D341Med (cell line): Measurements from ENCODE around the gene PPM1F.

Experiments used
- DNase-seq: peaks from one replicate; pipeline ENCODE4 v3.0.0; 2012; ENCODE audit warnings: low spot score

The PPM1F gene, protein sequence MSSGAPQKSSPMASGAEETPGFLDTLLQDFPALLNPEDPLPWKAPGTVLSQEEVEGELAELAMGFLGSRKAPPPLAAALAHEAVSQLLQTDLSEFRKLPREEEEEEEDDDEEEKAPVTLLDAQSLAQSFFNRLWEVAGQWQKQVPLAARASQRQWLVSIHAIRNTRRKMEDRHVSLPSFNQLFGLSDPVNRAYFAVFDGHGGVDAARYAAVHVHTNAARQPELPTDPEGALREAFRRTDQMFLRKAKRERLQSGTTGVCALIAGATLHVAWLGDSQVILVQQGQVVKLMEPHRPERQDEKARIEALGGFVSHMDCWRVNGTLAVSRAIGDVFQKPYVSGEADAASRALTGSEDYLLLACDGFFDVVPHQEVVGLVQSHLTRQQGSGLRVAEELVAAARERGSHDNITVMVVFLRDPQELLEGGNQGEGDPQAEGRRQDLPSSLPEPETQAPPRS

DNA sequence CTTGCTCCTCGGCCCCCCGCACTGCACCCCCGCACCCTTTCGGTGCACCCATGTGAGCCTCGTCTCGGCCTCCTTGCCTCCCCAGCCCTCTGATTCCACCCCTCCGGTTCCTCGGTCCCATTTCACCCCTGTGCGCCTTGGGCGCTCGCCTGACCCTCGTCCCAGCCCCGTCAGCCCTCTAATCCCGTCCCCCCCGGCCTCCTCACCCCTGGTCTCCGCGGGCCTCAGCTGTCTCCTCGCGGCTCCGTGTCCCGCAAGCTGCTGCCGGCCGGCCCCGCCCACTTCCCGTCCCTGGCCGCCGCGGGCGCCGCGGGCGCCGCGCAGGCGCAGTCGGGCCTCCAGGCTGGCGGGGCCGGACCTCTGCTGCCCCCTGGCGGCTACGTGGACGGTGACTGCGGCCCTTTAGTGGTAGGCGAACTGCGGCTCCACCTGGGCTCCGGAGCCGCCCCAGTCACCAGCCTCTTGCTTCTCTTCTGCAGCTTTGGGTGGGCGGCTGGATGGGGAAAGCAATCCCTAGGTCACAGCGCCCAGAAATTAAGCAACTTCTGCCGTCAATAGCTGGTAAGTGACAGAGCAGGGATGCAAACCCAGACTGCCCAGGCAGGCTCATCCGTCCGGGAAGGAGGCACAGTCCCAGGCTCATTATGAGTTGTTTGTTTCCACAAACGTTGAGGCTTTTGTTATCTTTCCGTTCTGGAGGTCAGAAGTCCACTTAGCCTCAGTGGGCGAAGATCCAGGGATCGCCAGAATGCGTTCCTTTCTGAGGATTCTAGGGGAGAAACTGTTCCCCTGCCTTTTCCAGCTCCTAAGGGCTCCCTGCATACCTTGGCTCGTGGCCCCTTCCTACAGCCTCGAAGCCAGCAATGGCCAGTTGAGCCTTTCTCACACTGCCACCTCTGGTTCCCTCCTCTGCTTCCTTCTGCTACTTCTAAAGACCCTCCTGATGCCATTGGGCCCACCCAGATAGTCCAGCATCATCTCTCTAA lies at the start of gene PPM1F:
TSS of gene PPM1F (minus strand) at position 263 of the 986 bp plus-strand sequence. CDS start 6,800 bp downstream, outside the sequence.
- DNase-seq, result peak; percentile 100

DNA sequence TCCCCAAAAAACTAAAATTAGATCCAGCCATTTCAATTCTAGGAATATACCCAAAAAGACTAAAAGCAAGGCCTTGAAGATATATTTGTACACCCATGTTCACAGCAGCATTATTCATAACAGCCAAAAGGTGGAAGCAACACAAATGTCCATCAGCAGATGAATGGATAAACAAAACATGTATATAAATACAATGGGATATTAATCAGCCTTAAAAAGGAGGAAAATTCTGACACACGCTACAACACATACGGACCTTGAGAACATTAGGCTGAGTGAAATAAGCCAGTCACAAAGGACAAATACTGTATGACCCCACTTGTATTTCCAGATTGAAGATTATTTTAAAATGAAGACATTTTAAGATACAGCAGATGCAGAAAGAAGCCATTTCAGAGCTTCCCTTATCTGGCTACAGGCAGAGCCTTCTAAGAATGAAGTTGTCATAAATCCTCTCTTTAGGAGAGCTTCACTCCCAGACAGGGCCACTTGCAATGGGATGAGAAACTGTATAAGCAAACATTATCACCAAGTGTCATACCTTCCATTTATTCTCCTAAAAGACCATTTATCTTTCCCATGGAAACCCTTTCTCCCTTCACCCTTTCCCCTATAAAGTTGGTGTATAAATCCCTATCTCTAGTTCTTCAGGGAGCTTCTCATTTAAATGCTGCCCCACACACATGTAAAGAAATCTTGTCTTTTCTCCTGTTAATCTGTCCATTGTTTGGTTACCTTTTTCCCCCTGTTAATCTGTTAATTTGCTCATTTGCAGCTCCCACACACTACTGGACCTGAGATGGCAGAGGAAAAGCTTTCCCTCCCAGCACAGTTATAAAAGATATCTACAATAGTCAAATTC lies 49.2 kb upstream of the PPM1F start:
- no peak for DNase-seq

DNA sequence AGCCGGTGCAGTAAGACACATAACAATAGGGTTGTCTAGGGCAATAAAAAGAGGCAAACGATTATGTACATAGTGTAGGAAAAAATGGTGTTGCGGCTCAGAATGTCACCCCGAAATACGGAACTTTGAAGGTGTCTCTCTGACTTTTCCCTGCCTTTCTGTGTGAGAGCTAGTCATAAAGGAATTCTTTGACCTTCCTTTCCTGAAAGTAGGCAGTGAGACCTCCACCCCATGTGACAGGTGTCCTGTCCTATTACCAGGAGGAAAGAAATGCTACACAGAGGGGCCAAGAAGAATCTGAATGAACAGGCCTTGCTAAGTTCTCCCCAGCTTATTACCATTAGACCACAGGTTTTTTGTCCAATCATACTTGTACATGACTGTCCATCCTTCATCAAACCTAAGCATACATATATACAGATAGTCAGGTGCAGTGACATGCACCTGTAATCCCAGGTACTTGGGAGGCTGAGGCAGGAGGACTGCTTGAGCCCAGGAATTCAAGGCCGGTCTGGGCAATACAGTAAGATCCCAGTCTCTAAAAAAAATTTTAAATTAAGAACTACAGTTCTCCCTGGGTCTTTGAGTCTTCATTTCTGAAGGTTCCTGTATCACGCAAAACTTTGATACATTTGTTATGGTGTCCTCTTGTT lies 46.1 kb upstream of the PPM1F start:
- no peak for DNase-seq

DNA sequence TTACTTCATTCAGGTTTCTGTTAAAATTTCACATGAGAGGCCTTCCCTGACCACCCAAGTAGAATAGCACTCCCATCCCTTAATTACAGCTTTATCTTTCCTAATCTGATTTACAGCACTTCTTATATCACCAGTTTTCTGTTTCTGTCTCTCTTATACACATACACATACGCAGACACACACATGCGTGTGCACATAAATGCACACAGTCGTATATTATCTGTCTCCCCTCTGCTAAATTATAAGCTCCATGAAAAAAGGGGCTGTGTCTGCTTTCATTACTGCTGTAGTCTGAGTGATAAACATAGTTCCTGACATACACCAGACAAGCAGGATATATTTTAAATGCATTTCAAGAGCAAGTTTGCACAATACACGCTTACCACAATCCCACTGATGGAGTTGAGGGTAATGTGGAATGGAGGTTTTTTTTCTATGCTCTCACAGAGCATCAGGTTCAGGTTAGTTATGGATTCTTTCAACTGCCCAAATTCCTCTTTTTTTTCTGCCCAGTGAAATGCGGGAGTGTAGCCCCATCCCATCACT lies 43.6 kb upstream of the PPM1F start:
- no peak for DNase-seq

GRCh38 chr22:21995660-21996059 lies 43.0 kb upstream of the PPM1F start:
- no peak for DNase-seq

DNA sequence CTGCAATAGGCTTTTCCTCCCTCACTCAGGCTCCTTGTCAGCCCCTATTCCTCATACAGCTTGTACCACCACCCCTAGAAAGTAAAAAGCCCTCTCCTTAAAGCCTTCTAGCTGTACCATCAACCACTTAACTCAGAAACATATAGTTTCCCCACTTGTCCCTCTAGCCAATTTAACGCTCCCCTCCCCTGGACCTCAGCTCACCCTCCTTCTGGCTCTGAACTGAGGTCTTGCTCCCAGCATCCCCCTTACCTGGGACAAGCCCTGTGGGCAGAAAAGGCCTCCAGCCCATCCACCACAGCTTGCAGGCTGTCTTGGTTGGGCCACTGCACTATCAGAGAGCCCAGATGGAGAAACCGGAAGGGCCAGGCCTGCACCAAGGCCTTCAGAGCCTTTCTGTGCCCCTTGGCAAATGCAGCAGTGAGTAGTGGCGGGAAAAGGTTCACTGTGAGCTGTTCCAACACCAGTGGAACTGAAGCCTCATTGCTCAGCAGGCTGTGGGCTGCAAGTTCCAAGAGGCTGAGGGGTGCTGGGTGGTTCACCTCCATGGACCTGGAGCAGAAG lies 42.3 kb upstream of the PPM1F start:
- no peak for DNase-seq

DNA sequence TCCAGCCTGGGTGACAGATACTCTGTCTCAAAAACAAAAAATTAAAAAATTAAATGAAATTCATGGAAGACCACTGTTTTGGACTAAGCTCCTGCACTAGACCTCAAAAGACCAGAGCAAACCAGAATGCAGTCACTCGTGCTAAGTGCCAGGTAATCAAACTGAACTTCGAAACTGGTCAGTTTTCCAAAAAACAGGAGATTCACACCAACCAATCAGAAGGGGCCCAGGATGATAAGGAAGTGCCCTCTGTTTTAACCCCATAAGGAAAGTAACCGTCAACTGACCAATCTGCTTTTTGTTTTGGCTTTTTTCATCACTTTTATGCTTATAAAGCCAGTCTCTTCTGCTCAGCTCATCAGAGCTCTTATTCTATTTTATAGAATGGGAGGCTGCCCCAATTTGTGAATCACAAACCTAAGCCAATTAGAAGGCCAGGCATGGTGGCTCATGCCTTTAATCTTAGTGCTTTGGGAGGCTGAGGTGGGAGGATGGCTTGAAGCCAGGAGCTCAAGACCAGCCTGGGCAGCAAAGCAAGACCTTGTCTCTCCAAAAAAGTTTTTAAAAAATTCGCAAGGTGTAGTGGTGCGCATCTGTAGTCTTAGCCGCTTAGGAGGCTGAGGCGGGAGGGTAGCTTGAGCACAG lies 40.1 kb upstream of the PPM1F start:
- no peak for DNase-seq

DNA sequence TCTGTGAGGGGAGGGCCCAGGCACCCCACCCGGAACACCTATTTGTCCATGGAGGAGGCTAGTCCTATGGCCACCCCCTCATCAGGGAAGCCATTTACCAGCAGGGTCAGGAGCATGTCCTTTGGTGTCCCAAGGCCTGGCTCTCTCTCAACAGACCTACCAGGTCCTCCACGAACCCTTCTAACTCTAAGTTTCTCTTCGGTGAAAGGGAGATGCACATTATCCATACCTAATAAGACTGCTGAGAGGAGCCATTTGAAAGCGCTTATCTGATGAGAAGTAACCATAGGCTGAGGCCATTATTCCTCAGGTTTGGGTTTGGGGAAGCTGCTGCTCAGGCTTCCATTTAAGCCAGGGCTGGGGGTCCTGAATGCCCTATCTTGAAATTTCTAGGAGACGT lies 39.1 kb upstream of the PPM1F start:
- DNase-seq, result no peak

DNA sequence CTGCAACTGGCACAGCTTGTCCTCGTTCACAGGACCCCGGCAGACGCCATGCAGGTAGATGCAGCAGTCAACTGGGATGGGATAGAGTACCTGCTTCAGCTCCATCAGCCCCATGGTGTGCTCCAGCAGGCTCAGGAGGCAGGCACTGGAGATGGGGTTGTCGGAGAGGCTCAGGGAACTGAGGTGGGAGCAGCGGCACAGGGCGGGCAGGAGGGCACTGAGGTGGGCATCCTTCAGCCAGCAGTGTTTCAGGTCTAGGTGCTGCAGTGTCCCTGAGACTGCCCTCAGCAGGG lies 38.6 kb upstream of the PPM1F start:
- DNase-seq, result no peak

DNA sequence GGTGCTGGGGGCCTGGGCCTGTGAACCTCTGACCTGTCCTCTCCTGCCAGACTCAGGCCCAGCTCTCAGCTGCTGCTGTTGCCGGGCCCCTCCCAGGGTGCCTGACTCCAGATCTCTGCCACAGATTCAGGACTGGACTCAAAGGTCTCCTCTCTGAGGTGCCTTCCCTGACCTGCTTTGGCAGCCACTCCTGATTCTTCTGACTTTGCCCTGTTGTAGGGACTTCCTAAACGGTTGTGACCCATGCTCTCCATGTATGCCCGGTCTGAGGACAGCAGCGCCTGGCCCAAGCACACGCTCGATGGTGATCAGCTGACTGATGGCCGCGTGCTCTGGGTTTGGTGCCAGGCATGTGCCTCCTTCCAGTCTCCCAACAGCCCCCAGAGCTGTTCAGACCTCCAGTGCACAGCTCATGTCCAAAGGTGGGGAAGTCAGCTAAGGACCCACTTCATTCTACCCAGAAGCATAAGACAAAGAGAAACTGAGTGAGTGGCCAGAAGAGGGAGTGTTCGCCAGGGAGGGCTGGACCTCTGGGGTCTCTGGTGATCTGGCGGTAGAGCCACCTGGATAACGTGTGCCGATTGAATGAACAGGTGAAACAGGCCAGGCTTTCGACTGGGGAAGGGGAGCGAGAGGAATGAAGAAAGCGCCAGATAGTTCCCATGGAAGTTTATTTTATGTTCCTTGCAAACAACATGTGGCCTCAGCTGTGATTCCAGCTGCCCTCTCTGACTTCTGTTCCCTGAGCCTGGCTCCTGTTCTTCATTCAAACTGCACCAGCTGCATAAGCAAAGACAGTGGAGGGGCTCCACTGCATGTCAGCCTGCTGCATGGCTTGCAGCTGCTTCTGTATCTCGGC lies 38.0 kb upstream of the PPM1F start:
- DNase-seq, result no peak

DNA sequence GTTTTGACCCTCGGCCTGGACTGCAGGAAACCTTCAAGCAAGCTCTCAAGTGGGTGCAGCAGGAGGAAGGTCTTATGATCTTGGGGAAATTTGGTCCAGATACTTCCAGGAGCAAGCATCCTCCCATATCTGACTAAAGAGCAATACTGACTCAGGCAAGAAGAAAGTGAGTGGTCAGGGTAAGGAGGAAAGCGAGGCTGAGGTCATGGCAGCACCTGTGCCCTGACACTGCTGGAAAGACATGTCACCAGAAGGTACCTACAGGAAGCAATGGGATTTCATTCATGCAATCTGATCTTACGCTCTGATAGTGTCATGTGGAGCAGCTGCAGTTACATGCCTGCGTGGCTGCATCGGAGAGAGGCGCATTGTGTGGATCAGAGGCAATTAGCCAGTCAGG lies 36.4 kb upstream of the PPM1F start:
- no peak for DNase-seq

GRCh38 chr22:21985214-21985613 lies 32.6 kb upstream of the PPM1F start:
- DNase-seq, result peak; percentile 4

- peak; percentile 14 for DNase-seq
These were observed 32.1 kb upstream of the PPM1F start for GRCh38 chr22:21984793-21985192.

DNA sequence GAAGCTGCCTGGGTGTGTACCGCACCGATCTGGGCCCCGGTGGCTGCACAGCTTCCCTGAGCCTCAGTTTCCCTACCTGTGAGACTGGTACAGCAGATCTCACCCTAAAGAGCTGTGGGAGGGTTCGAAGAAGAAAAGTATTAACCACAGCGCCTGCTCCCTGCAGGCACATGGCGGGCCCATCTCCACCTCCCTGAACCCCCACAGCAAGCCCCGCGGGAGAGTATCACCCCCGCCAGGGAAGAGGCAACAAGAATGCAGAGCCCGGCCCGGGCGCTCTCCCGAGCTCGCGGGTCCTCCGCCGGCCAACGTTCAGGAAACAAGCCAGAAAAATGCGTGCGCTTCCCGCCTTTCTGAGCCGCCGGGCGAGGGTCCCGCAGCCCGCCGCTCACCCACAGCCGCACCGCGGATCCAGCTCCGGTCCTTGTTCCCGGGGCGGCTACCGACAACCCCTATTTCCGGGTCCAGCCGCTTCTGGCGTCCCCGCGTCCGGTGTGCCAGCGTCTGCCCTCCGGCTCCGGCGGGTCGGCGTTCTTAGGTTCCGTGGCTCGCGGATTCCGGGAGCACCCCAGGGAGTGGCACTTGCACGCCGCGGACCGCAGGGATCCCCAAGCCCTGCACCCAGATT lies 29.8 kb upstream of the PPM1F start, which contains the start of gene TOP3B:
TSS of gene TOP3B (minus strand) at position 450 of the 628 bp plus-strand sequence. CDS start 7,078 bp downstream, outside the sequence.
- DNase-seq, result peak; percentile 93

- no peak for DNase-seq
These were observed 29.2 kb upstream of the PPM1F start for GRCh38 chr22:21981874-21982273.

DNA sequence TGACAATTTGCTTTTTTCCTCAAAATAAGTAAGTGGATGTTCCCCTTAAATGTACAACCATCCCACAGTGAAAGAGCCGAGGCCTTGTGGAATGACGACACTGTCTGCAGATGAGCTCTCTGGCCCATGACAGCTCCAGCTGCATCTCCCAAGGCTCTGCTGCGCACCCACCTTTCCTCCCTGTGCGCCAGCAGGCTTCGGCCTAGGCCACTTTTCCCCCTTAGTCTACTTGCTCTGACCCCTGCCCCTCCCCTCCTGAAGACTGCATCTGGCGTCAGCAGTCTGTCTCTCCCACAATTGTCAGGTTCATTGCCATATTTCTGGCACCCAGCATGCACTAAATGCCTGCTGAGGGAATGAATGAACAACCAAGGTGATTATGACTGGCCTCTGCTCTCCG lies 27.9 kb upstream of the PPM1F start:
- no peak for DNase-seq

DNA sequence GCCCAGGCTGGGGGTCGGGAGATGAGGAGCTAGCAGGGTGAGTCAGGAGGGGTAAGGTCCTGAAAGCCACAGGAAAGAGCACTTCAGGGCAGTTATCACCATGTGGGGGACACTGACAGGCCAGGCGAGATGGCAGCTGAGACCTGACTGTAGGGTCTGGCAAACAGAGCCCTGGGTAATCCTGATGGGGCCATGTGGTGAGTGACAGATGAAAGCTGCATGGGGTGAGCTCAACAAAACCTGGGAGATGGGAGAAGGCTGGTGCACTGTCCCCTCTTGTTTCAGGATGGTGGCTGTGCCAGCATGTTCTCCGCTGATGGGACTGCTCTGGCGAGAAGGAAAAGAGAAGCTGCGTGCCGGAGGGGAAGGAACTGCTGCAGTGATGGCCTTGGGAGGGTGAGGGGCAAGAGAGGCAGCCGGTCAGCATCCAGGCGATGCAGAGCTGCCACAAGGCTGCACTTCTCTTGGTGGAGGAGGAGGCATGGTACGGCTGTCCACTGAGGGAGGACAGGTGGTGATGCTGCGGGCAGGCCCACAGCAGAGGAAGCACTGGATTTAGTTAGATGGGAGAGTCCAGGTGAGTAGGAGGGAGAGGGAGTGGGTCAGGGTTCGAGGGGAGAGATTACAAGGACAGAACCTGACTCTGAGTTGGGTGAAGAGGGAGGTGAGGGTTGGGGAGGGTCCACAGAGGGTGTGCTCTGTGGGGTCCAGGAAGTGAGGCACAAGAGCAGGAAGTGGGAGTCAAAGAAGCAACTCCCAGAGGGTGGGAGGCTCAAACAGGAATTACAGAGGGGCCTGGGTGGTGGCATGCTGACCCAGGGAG lies 26.1 kb upstream of the PPM1F start:
- no peak for DNase-seq

GRCh38 chr22:21977814-21978213 lies 25.2 kb upstream of the PPM1F start:
- DNase-seq, result no peak
